Sigmoid colon (tissue), 7 donors: ENCODE measurements around the gene P2RX5. TPM values are rescaled to one million over a fixed set of nuclear protein-coding genes. Genes with fewer than 3 reads are reported as not detected.

Experiments used
- DNase-seq: peaks from one replicate; pipeline ENCODE4 v3.0.0-alpha.2; 2019
- H3K27ac ChIP-seq, 4 donors: fragments of 200-600 bp; sonication (generic); one replicate each; pipeline ENCODE4 v1.5.1; 2016 to 2019; ENCODE audit warnings: mild to moderate bottlenecking in 1 of 4
- H3K27me3 ChIP-seq, 3 donors: fragments of 200-600 bp; sonication (generic); one replicate each; pipeline ENCODE4 v1.5.1; 2019; ENCODE audit warnings: mild to moderate bottlenecking in 1 of 3
- H3K36me3 ChIP-seq, 4 donors: fragments of 200-600 bp; sonication (generic); one replicate each; pipeline ENCODE4 v1.5.1; 2016 to 2019
- H3K4me1 ChIP-seq, 4 donors: fragments of 200-600 bp; sonication (generic); one replicate each; pipeline ENCODE4 v1.5.1; 2017 to 2019
- H3K4me3 ChIP-seq, 4 donors: fragments of 200-600 bp; sonication (generic); one replicate each; pipeline ENCODE4 v1.5.1; 2017 to 2019; ENCODE audit warnings: mild to moderate bottlenecking in 2 of 4, moderate library complexity in 1 of 4
- H3K9me3 ChIP-seq, 4 donors: fragments of 200-600 bp in 3 of 4; sonication (generic) in 3 of 4; one replicate each; pipeline versions ENCODE4 v1.5.1 to v1.6.1; 2013 to 2019
- EP300 ChIP-seq, 4 donors: sonication (generic); formaldehyde crosslinking; IDR thresholded peaks; one replicate each; pipeline ENCODE4 v1.6.1; 2017; ENCODE audit warnings: antibody characterized with exemption in 4 of 4
- POLR2A ChIP-seq, 2 donors: fragments of 450-650 bp; IDR thresholded peaks; one replicate each; pipeline ENCODE4 v1.6.1; 2016; ENCODE audit warnings: antibody characterized with exemption in 2 of 2, mild to moderate bottlenecking in 2 of 2, moderate library complexity in 2 of 2
- POLR2AphosphoS5 ChIP-seq, 4 donors: sonication (generic); formaldehyde crosslinking; IDR thresholded peaks; one replicate each; pipeline ENCODE4 v1.6.1; 2017; ENCODE audit warnings: antibody characterized with exemption in 4 of 4
- WGBS, 2 donors: extraction: QIAGEN DNeasy Blood & Tissue Kit; methylation state at CpG; one replicate each; pipeline ENCODE4 v1.1.7; 2013; 5-methylcytosine and 5-hydroxymethylcytosine counted together
- intact Hi-C: fragments of 100-400 bp; cut with DNase I; formaldehyde crosslinking; loops from one replicate; pipeline ENCODE4 v1.15.1; 2023
- polyA plus RNA-seq, 3 donors: library from polyadenylated mRNA; stranded (reverse); fragments of 200-250 nt; gene quantifications; one replicate each; pipeline ENCODE4 v1.2.3, GENCODE V29; 2013
- total RNA-seq, 4 donors: library from RNA; depleted of rRNA; stranded (reverse); fragments of >200 nt; gene quantifications; one replicate each; pipeline ENCODE4 v1.1.0, GENCODE V29; 2016
- TF ChIP-seq, protein P1 (sequence below), 4 experiments: fragments of 450-650 bp in 3 of 4; fragments of 200-600 bp in 1 of 4; IDR thresholded peaks; one replicate each; pipeline ENCODE4 v1.5.1; 2016 to 2019; ENCODE audit warnings: antibody characterized with exemption in 4 of 4, mild to moderate bottlenecking in 3 of 4, moderate library complexity in 2 of 4
- donor health status: healthy with polysubstance abuse.
- donor health status: Bipolar disorder and iron deficiency.
- donor health status: healthy.

The P2RX5 gene
- total and polyA plus RNA-seq, 7 donors = 0.27 to 55.3 (median 0.49) TPM; not detected in 2

DNA sequence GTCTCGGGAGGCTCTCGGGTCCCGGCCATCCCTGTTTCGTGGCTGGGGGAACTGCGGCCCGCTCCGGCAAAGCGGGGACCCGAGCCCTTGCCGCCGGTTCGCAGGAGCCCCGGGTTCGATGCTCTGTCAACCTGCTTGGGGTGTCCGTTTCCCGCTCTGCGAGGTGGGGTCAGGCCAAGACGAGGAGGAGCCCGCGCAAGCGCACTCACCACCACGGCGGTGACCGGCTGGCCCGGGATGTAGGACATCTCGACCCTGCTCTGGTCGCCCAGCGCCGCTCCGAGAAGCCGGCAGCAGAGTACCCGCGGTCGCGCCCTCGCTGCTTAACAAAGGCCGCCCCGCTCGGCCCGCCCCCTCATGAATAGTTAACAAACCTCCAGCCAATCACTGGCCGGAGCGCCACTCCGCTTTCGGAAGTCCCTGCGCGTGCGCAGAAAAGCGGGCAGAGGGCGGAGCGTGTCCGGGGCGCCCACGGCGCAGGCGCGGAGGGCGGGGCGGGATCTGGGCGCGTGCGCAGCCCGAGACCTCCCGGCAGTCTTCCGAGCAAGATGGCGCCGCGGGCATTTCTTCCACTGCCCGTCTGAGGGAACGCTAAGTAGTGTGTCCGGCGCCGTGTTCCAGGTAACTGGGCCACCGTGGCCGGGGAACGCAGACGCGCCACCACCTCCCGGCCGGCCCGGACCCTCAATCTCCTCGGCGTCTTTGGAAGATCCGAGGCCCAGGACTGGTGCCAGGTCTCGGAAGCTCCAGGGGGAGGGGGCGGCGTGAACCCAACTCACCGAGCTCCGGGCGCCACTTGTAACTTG is 27.5 kb downstream of the P2RX5 start, which contains the start of the genes EMC6 and TAX1BP3:
Gene EMC6 (plus strand): TSS at position 534 of the 806 bp plus-strand sequence. CDS start 335 bp downstream, outside the sequence.
Gene TAX1BP3 (minus strand): TSS at position 300 of the 806 bp plus-strand sequence. CDS start 52 bp downstream, at position 248.
- WGBS, 2 donors = 1% methylated on average over 89 of the region's 89 CpGs
- Histone ChIP-seq H3K27ac (peak within 1 kb of the TSS; percentile 94 to 98 (median 98)), H3K4me1 (peaks cover 0 to 43% (median 40%) of the 10 kb centered on the region in 4 donors), H3K4me3 (peak within 1 kb of the TSS; percentile 91 to 97 (median 96)), H3K36me3 (peaks cover 0 to 13% (median 13%) of the 10 kb centered on the region in 4 donors), H3K27me3 (no peaks in the 10 kb centered on the region), H3K9me3 (no peaks in the 10 kb centered on the region)
- peak; percentile 99 for DNase-seq
- TF ChIP-seq POLR2AphosphoS5 (IDR thresholded peaks at IDR 0.05) = peak; percentile 94 to 98 (median 96)
- peak; percentile 92 to 93 for TF ChIP-seq POLR2A (IDR thresholded peaks at IDR 0.05)
- TF ChIP-seq, protein P1, sequence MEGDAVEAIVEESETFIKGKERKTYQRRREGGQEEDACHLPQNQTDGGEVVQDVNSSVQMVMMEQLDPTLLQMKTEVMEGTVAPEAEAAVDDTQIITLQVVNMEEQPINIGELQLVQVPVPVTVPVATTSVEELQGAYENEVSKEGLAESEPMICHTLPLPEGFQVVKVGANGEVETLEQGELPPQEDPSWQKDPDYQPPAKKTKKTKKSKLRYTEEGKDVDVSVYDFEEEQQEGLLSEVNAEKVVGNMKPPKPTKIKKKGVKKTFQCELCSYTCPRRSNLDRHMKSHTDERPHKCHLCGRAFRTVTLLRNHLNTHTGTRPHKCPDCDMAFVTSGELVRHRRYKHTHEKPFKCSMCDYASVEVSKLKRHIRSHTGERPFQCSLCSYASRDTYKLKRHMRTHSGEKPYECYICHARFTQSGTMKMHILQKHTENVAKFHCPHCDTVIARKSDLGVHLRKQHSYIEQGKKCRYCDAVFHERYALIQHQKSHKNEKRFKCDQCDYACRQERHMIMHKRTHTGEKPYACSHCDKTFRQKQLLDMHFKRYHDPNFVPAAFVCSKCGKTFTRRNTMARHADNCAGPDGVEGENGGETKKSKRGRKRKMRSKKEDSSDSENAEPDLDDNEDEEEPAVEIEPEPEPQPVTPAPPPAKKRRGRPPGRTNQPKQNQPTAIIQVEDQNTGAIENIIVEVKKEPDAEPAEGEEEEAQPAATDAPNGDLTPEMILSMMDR (IDR thresholded peaks at IDR 0.05) = no peak
- intact Hi-C loops = loop anchor here (1.0 to 10.0 kb wide), 3 partner anchors 32 to 624 kb away; partner anchors contain the start of genes CTNS, HASPIN and SHPK

DNA sequence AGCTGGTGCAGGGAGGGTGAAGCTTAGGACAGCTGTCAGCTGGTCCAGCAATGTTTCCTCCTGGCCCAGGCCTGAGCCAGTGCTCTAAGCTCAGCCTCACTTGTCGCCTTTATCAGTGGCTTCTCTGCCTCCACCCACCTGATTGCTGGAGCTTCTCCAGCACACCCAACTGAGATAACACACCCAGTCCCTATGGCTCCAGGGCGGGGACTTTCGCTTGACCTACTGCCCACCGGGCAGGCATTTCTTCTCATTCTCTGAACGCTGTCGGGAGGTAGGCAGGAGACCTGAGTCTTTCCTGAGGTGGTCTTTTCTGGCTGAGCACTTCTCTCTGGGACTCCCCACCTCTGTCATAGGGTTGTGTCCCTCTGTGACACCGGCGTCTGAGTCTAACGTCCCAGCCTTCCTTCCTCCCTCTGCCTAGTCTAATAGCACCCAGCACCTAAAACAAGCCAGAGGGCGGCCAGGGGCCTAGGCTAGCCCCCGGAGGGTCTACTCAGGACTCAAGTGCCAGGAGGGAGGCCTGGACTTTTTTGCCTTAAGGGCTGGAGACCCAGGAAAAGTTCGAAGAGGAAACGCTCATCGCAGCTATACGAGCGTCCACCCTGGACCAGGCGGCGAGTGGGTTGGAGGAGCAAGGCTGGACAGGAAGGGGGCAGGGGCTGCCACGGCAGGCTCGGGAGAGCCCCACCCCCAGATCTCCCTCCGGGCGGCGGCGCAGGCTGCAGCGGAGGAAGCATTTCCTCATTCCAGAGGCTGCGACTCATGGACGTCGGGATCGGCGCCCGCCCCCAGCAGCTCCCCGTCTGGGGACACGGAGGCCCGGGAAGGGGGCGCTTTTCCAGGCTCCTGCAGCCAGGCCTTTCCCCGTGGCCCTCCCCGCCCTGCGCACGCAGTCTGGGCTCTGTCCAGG is 28.3 kb downstream of the P2RX5 start:
- Histone ChIP-seq H3K27ac (peak overlapping the region; percentile 94 to 98 (median 98)), H3K27me3 (no peaks in the 10 kb centered on the region), H3K4me3 (peak overlapping the region; percentile 91 to 97 (median 96)), H3K4me1 (peaks cover 0 to 43% (median 40%) of the 10 kb centered on the region in 4 donors), H3K9me3 (no peaks in the 10 kb centered on the region), H3K36me3 (peaks cover 0 to 21% (median 18%) of the 10 kb centered on the region in 4 donors)
- intact Hi-C loops = loop anchor here (1.0 to 10.0 kb wide), 3 partner anchors 31 to 623 kb away; partner anchors contain the start of genes CTNS, HASPIN and SHPK
- TF ChIP-seq POLR2A (IDR thresholded peaks at IDR 0.05) (peak in 1 of 2 donors; percentile 19), POLR2AphosphoS5 (IDR thresholded peaks at IDR 0.05) (peak; percentile 12 to 67 (median 48)), EP300 (IDR thresholded peaks at IDR 0.05) (no peak)
- TF ChIP-seq, protein P1 (IDR thresholded peaks at IDR 0.05) = no peak
- DNase-seq = peak; percentile 96
- 1 to 9% methylated on average over 39 of the region's 39 CpGs for WGBS, 2 donors

DNA sequence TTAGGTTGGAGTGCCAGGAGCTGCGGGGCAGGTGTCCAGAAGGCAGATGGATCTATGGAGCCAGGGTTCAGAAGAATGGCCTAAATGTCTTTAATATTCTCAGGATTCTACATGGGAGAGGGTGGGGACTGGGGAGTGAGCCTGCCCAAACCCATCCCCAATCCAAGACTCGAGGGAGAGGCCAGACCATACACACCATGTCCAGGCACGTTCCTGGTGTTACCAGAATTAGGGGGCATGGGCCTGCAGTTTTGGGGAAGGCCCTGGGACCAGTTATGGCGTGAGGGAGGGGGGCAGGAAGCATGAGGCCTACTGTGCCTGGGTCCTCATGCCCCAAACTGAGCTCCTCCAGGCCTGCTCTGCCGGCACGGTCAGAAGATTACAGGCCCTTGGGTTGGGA is 29.4 kb downstream of the P2RX5 start:
- no peak overlapping the region for H3K4me3 ChIP-seq
- TF ChIP-seq EP300 (IDR thresholded peaks at IDR 0.05) (no peak), POLR2A (IDR thresholded peaks at IDR 0.05) (no peak), POLR2AphosphoS5 (IDR thresholded peaks at IDR 0.05) (no peak)
- TF ChIP-seq, protein P1 (IDR thresholded peaks at IDR 0.05) = no peak
- no peak for DNase-seq
- no peaks in the 10 kb centered on the region for H3K9me3 ChIP-seq
- WGBS, 2 donors = 82 to 86% methylated on average over 6 of the region's 6 CpGs
- H3K27me3 ChIP-seq = no peaks in the 10 kb centered on the region
- intact Hi-C loops = loop anchor here (5.0 to 10.0 kb wide), 2 partner anchors 56 to 622 kb away; partner anchors contain the start of gene HASPIN
- H3K36me3 ChIP-seq = peaks cover 0 to 32% (median 23%) of the 10 kb centered on the region in 4 donors
- H3K4me1 ChIP-seq = peaks cover 0 to 43% (median 40%) of the 10 kb centered on the region in 4 donors
- H3K27ac ChIP-seq = peak overlapping the region; percentile 94 to 98 (median 98)

DNA sequence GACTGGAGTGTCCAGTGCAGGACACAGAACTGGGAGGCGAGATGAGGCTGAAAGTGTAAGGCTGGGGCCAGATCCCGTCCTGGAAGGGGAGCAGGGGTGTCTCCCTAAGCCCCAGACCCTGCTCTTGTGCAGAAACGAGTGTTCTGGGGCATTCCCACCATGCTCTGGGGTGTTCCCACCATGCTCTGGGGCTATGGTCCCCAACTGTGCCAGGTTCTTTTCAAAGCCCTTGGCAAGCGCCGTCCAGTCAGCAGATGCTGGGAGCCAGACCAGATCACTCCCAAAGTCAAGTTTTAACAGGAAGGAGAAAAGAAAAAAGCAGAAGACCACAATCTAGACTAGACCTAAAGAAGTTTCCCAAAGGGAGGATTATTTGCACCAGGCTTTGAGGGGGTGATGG is 30.1 kb downstream of the P2RX5 start:
- intact Hi-C loops = loop anchor here (5.0 to 10.0 kb wide), 2 partner anchors 56 to 621 kb away; partner anchors contain the start of gene HASPIN
- WGBS, 2 donors = 83 to 87% methylated on average over 5 of the region's 5 CpGs
- peaks cover 0 to 45% (median 41%) of the 10 kb centered on the region in 4 donors for H3K4me1 ChIP-seq

More for the DNA sequence above, 30.1 kb downstream of the P2RX5 start:
- Histone ChIP-seq H3K36me3 (peaks cover 0 to 38% (median 23%) of the 10 kb centered on the region in 4 donors), H3K9me3 (no peaks in the 10 kb centered on the region), H3K27me3 (no peaks in the 10 kb centered on the region), H3K4me3 (no peak overlapping the region), H3K27ac (peak overlapping the region in 3 of 4 donors; percentile 94 to 98 (median 97))
- no peak for TF ChIP-seq POLR2AphosphoS5 (IDR thresholded peaks at IDR 0.05)
- TF ChIP-seq, protein P1 (IDR thresholded peaks at IDR 0.05) = no peak
- TF ChIP-seq POLR2A (IDR thresholded peaks at IDR 0.05) = no peak
- no peak for TF ChIP-seq EP300 (IDR thresholded peaks at IDR 0.05)
- no peak for DNase-seq
